ENCODE results near the gene PHKG2.

Gene PHKG2

GRCh38 chr16:30728899-30729672 lies 19.1 kb upstream of the PHKG2 start:
- no peak for DNase-seq

GRCh38 chr16:30731411-30731810 lies 16.8 kb upstream of the PHKG2 start:
- DNase-seq = no peak

DNA sequence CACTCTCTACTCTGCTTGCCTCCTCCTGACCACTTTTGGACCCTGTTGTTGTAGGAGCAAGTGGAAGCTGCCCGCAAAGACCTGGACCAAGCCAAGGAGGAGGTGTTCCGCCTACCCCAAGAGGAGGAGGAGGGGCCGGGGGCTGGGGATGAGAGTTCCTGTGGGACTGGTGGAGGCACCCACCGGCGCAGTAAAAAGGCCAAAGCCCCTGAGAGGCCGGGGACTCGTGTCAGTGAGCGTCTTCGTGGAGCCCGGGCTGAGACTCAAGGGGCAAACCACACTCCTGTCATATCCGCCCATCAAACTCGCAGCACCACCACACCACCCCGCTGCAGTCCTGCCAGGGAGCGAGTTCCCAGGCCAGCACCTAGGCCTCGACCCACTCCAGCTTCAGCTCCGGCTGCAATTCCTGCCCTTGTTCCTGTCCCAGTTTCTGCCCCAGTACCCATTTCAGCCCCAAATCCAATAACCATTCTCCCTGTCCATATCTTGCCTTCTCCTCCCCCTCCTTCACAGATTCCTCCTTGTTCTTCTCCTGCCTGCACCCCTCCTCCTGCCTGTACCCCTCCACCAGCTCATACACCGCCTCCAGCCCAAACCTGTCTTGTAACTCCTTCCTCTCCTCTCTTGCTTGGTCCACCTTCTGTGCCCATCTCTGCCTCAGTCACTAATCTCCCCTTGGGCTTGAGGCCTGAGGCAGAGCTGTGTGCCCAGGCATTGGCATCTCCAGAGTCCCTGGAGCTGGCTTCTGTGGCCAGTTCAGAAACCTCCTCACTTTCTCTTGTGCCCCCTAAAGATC lies 11.0 kb upstream of the PHKG2 start:
- DNase-seq = no peak

DNA sequence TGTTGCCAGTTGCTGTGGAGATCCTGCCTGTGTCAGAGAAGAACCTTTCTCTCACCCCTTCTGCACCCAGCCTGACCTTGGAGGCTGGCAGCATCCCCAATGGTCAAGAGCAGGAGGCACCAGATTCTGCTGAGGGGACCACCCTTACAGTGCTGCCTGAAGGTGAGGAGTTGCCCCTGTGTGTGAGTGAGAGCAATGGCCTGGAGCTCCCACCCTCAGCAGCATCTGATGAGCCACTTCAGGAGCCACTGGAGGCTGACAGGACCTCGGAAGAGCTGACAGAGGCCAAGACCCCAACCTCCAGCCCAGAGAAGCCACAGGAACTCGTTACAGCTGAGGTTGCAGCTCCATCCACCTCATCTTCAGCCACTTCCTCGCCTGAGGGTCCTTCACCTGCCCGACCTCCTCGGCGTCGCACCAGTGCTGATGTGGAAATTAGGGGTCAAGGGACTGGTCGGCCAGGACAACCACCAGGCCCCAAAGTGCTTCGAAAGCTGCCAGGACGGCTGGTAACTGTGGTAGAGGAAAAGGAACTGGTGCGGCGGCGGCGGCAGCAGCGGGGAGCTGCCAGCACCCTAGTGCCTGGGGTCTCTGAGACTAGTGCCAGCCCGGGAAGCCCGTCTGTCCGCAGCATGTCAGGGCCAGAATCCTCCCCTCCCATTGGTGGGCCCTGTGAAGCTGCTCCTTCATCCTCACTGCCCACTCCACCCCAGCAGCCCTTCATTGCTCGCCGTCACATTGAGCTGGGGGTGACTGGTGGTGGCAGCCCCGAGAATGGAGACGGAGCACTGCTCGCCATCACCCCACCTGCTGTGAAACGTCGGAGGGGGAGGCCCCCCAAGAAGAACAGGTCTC lies 10.2 kb upstream of the PHKG2 start:
- no peak for DNase-seq

- no peak for DNase-seq
Observed at GRCh38 chr16:30738984-30739951, 9.0 kb upstream of the PHKG2 start.

GRCh38 chr16:30740364-30741251 lies 7.6 kb upstream of the PHKG2 start:
- DNase-seq = peak; percentile 77

DNA sequence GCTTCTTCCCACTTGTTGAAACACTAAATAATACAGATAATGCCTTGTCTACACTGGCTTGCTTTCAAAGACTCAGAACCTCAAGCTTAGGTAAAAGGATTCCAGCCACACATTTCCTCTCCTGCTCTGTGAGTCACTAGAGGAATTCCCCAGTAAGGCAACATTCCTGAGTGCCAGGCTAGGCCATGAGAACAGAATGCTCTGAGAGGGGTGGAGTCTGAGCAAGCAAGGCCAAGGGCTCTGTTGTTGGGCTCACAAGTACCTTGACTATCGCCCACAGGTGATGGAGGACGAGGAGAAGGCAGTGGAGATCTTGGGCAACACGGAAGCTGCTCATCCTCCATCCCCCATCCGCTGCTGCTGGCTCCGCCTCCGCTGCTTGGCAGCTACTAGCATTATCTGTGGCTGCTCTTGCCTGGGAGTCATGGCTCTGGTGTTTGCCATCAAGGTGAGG lies 6.7 kb upstream of the PHKG2 start:
- peak; percentile 85 for DNase-seq

- no peak for DNase-seq
Observed at GRCh38 chr16:30743716-30744115, 4.5 kb upstream of the PHKG2 start.

GRCh38 chr16:30744183-30744582 lies 4.0 kb upstream of the PHKG2 start:
- DNase-seq = no peak

DNA sequence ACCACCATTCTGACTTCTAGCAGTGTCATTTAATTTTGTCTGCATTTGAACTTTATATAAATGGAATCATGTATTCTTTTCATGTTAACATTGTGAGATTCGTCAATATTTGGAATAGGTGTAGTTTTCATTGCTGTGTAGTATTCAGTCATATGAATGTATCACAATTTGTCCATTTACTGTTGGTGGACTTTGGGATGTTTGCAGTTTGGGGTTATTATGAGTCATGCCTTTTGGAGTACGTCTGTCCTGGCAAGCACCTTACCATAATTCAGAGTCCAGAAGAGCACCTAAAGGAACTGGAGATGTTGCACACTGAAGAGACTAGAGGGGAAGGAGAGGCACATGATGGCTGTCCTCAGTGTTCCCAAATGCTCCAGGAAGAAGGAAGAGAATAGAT lies 3.1 kb upstream of the PHKG2 start:
- DNase-seq = no peak

GRCh38 chr16:30746638-30747175 lies 1.5 kb upstream of the PHKG2 start:
- DNase-seq = no peak

DNA sequence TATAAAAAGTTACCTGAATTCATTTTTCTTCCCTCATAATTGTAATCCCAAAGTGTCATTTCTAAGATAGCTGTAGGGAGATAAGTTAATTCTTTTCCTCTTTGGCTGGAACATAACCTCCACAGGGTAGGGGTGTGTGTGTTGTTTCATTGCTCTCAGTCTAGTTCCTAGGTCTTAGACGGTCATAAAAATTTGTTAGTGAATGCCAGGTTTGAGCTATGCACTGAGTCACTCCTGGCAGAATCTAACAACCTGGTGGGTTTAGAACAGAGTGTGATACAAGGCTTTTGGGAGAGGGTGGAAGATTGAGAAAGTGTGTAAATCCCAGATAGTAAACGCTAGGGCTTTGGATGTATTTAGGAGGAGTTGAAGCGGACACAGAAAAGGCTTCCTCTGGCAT lies 894 bp upstream of the PHKG2 start:
- peak; percentile 6 for DNase-seq

DNA sequence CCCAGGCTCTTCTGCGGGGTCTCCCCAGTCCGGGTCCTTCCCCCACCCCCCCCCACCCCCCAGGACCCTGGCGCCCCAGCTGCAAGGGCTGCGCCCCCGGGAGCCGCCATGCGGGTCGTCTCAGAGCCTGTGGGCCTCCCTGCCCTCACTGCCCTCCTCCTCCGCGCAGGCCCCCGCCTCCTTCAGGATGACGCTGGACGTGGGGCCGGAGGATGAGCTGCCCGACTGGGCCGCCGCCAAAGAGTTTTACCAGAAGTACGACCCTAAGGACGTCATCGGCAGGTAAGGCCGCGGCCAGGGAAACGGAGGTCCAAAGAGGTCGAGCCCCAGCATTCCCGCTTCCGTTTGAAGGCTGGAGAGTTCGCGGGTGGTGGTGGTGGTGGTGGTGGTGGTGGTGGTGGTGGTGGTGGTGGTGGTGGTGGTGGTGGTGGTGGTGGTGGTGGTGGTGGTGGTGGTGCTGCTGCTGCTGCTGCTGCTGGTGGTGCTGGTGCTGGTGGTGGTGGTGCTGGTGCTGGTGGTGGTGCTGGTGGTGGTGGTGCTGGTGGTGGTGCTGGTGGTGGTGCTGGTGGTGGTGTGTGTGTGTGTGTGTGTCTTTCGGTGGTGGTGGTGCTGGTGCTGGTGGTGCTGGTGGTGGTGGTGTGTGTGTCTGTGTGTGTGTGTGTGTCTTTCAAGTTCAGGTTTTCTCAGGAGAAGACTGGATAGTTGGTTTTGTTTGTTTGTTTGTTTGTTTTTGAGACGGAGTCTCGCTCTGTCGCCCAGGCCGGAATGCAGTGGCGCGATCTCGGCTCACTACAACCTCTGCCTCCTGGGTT lies 615 bp downstream of the PHKG2 start:
- no peak for DNase-seq

GRCh38 chr16:30750201-30750600 lies 2.0 kb downstream of the PHKG2 start:
- DNase-seq = no peak

DNA sequence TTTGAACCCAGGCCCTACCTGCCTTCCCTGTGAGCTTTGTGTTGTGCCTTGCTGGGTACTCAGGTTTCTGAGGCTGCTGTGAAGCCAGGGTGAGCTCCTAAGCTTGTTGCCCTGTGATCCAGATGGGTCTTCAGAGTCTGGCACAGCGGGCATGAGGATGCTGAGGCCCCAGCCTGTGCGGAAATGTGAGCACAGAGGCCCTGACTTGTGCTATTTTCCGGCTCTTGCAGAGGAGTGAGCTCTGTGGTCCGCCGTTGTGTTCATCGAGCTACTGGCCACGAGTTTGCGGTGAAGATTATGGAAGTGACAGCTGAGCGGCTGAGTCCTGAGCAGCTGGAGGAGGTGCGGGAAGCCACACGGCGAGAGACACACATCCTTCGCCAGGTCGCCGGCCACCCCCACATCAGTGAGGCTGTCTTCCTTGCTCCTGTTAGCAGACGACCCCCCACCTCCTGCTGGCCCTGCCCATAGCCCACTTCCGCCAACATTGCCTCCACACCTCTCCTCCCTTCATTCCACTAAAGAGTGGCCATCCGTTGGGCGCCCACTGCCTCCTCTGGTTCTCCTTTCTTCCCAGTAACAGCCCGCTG lies 2.7 kb downstream of the PHKG2 start:
- no peak for DNase-seq

- DNase-seq = no peak
Observed at GRCh38 chr16:30753596-30753995, 5.4 kb downstream of the PHKG2 start.

DNA sequence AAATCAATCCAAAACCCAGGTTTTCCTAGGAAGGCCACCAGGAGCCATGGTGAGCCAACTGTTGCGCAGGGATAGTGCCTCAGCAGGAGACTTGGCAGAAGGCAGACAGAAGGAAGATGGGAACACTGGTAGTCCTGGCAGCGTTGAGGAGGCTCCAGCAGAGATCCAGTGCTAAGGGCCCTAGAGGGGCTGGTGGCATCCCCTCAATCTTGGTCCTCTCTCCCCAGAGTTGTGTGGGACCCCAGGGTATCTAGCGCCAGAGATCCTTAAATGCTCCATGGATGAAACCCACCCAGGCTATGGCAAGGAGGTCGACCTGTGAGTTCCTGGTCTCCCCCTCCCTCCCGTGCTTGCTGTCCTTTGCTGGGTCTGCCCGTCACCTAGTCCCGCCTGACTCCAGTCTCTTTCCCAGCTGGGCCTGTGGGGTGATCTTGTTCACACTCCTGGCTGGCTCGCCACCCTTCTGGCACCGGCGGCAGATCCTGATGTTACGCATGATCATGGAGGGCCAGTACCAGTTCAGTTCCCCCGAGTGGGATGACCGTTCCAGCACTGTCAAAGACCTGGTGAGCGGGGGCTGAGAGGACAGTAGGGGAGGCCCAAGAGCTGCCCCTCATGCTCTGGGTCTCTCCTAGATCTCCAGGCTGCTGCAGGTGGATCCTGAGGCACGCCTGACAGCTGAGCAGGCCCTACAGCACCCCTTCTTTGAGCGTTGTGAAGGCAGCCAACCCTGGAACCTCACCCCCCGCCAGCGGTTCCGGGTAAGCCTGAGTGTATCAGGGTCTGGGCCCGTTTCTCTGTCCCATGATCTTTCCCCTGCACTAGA lies 7.9 kb downstream of the PHKG2 start:
- no peak for DNase-seq

DNA sequence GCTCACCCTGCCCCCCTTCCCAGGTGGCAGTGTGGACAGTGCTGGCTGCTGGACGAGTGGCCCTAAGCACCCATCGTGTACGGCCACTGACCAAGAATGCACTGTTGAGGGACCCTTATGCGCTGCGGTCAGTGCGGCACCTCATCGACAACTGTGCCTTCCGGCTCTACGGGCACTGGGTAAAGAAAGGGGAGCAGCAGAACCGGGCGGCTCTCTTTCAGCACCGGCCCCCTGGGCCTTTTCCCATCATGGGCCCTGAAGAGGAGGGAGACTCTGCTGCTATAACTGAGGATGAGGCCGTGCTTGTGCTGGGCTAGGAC lies 8.5 kb downstream of the PHKG2 start:
- DNase-seq = no peak

- DNase-seq = no peak
Observed at GRCh38 chr16:30757316-30757715, 9.1 kb downstream of the PHKG2 start.
